GM18508 (cell line): ENCODE measurements around the gene CLMN.

ENCODE experiments used
- ATAC-seq: cut with Tn5 transposase; IDR thresholded peaks from one replicate; pipeline ENCODE4 v1.9.1; 2021; ENCODE audit warnings: moderate number of reproducible peaks; ENCODE audit not compliant: insufficient read depth, unreplicated experiment

CLMN gene

GRCh38 chr14:95227279-95227860, 92.3 kb downstream of the CLMN start:
- no peak for ATAC-seq

GRCh38 chr14:95226801-95227200, 92.9 kb downstream of the CLMN start:
- ATAC-seq: no peak

- no peak for ATAC-seq
Measured at GRCh38 chr14:95225251-95225887, 94.3 kb downstream of the CLMN start.

- no peak for ATAC-seq
Measured at GRCh38 chr14:95222870-95223398, 96.8 kb downstream of the CLMN start.

GRCh38 chr14:95222151-95222631, 97.5 kb downstream of the CLMN start:
- ATAC-seq: no peak

- no peak for ATAC-seq
Measured at GRCh38 chr14:95221531-95221930, 98.2 kb downstream of the CLMN start.

GRCh38 chr14:95220663-95221231, 99.0 kb downstream of the CLMN start:
- ATAC-seq: no peak

GRCh38 chr14:95218472-95219193, 101.1 kb downstream of the CLMN start:
- ATAC-seq: no peak

- ATAC-seq: no peak
Measured at GRCh38 chr14:95218006-95218405, 101.7 kb downstream of the CLMN start.

GRCh38 chr14:95217391-95217900, 102.3 kb downstream of the CLMN start:
- no peak for ATAC-seq

- ATAC-seq: no peak
Measured at GRCh38 chr14:95216008-95216407, 103.7 kb downstream of the CLMN start.

GRCh38 chr14:95215094-95215725, 104.5 kb downstream of the CLMN start:
- ATAC-seq: no peak

- ATAC-seq: no peak
Measured at GRCh38 chr14:95213774-95214173, 105.9 kb downstream of the CLMN start.

- no peak for ATAC-seq
Measured at GRCh38 chr14:95211721-95212504, 107.8 kb downstream of the CLMN start.

- no peak for ATAC-seq
Measured at GRCh38 chr14:95210699-95211098, 109.0 kb downstream of the CLMN start.

GRCh38 chr14:95208598-95208997, 111.1 kb downstream of the CLMN start:
- no peak for ATAC-seq

- ATAC-seq: no peak
Measured at GRCh38 chr14:95207475-95208233, 112.1 kb downstream of the CLMN start.

GRCh38 chr14:95206534-95206933, 113.2 kb downstream of the CLMN start:
- no peak for ATAC-seq

- no peak for ATAC-seq
Measured at GRCh38 chr14:95204705-95205104, 115.0 kb downstream of the CLMN start.
